GM12864 (cell line): ENCODE results near the gene SP2.

Experiments used
- DNase-seq: peaks from one replicate; pipeline ENCODE4 v3.0.0-alpha.2; 2011; ENCODE audit warnings: low read depth
- H3K4me3 ChIP-seq: 2 replicates; pipeline ENCODE4 v1.5.1; 2011; ENCODE audit warnings: mild to moderate bottlenecking, low read depth, low read length, control low read depth
- TF ChIP-seq, protein P1 (sequence below): IDR thresholded peaks from 2 replicates; pipeline ENCODE4 v1.5.1; 2011; ENCODE audit warnings: low read depth, mild to moderate bottlenecking, moderate library complexity, low read length, control low read depth, inconsistent platforms; ENCODE audit errors: missing control alignments

Gene SP2

GRCh38 chr17:47872019-47872650 lies 23.9 kb upstream of the SP2 start:
- H3K4me3 ChIP-seq = no peak overlapping the region
- no peak for DNase-seq

GRCh38 chr17:47872651-47873161 lies 23.3 kb upstream of the SP2 start:
- TF ChIP-seq, protein P1, sequence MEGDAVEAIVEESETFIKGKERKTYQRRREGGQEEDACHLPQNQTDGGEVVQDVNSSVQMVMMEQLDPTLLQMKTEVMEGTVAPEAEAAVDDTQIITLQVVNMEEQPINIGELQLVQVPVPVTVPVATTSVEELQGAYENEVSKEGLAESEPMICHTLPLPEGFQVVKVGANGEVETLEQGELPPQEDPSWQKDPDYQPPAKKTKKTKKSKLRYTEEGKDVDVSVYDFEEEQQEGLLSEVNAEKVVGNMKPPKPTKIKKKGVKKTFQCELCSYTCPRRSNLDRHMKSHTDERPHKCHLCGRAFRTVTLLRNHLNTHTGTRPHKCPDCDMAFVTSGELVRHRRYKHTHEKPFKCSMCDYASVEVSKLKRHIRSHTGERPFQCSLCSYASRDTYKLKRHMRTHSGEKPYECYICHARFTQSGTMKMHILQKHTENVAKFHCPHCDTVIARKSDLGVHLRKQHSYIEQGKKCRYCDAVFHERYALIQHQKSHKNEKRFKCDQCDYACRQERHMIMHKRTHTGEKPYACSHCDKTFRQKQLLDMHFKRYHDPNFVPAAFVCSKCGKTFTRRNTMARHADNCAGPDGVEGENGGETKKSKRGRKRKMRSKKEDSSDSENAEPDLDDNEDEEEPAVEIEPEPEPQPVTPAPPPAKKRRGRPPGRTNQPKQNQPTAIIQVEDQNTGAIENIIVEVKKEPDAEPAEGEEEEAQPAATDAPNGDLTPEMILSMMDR = no peak
- no peak overlapping the region for H3K4me3 ChIP-seq

More at GRCh38 chr17:47872019-47872650, 23.9 kb upstream of the SP2 start:
- TF ChIP-seq, protein P1 = no peak

GRCh38 chr17:47873200-47874090 lies 22.6 kb upstream of the SP2 start:
- DNase-seq = no peak
- no peak overlapping the region for H3K4me3 ChIP-seq
- TF ChIP-seq, protein P1 = no peak

More at GRCh38 chr17:47872651-47873161, 23.3 kb upstream of the SP2 start:
- no peak for DNase-seq

GRCh38 chr17:47875011-47875985 lies 20.7 kb upstream of the SP2 start:
- DNase-seq = no peak
- TF ChIP-seq, protein P1 = no peak
- no peak overlapping the region for H3K4me3 ChIP-seq

GRCh38 chr17:47877368-47878034 lies 18.5 kb upstream of the SP2 start:
- TF ChIP-seq, protein P1 = no peak
- DNase-seq = no peak
- H3K4me3 ChIP-seq = no peak overlapping the region
